ENCODE measurements around the gene SERPINH1.

The SERPINH1 gene

DNA sequence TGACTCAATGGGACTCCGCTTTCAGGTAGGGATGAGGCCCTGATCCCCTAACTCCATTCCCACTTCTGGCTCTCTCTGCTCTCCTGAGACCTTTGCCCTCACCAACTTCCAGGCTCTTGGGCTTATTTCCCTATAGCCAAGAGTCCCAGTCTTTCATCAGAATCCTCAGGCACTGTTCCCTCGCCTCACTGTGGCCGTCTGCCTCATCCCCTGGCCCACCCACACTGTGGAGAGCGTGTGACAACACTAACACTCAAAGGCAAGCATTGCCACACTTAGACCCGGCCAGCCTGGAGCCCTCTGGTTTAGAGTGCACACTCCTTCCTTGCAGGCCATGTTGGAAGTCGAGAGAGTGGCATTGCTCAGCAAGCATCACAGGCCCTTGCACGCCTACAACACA is 27.0 kb downstream of the SERPINH1 start:
- no peak for TF ChIP-seq CTCF (IDR thresholded peaks at IDR 0.05; ENCODE audit: low read depth, low read length)
- DNase-seq (ENCODE audit: low read depth in 2 of 2): no peak
- H3K4me3 ChIP-seq (replicated peaks in 1 of 2; ENCODE audit: low read depth in 2 of 2, low read length in 2 of 2): no peak overlapping the region

GRCh38 chr11:75589933-75590332 is 27.9 kb downstream of the SERPINH1 start:
- no peak for TF ChIP-seq CTCF (IDR thresholded peaks at IDR 0.05; ENCODE audit: low read depth, low read length)
- DNase-seq (ENCODE audit: low read depth in 2 of 2): no peak

DNA sequence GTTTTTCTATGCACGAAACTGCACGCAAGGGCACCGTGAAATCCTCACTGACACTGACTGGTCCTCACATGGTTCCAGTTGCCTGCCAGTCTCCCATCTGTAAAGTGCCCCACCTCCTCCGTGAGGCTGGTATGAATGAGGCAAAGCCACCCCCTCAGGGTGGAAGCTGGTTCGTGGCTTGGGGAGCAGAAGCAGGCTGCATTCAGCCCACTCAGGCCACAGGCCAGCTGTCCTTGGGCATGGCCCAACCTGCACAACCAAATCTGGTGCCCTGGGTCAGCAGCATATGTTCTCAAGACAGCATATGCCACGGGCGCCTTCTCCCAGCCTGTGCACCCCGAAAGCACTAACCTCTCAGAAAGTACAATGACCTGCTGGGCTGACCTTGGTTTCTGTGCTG is 29.3 kb downstream of the SERPINH1 start:
- no peak for TF ChIP-seq CTCF (IDR thresholded peaks at IDR 0.05; ENCODE audit: low read depth, low read length)
- no peak for DNase-seq (ENCODE audit: low read depth in 2 of 2)
- no peak overlapping the region for H3K4me3 ChIP-seq (replicated peaks in 1 of 2; ENCODE audit: low read depth in 2 of 2, low read length in 2 of 2)

More at GRCh38 chr11:75589933-75590332, 27.9 kb downstream of the SERPINH1 start:
- no peak overlapping the region for H3K4me3 ChIP-seq (replicated peaks in 1 of 2; ENCODE audit: low read depth in 2 of 2, low read length in 2 of 2)

DNA sequence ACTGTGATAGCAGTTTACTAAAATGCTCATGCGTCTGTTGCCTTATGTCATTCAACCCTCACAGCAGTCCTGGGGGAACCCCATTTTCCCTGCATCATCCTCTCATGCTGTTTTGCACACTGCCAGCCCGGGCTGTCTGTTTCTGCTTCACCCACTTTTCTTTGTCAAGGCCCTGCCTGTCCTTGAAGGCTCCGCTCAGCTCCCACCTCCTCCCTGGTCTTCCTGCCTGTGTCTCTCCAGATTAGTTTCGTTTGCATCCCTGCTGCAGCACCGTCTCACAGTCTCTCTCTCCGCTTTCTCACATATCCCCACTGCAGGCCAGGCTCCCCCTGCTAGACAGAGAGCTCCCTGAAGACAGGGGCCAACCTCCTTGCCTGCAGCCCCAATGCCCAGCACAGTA is 29.9 kb downstream of the SERPINH1 start:
- DNase-seq (ENCODE audit: low read depth in 2 of 2): no peak
- TF ChIP-seq CTCF (IDR thresholded peaks at IDR 0.05; ENCODE audit: low read depth, low read length): no peak
- H3K4me3 ChIP-seq (replicated peaks in 1 of 2; ENCODE audit: low read depth in 2 of 2, low read length in 2 of 2): no peak overlapping the region

GRCh38 chr11:75592715-75593114 is 30.7 kb downstream of the SERPINH1 start:
- DNase-seq (ENCODE audit: low read depth in 2 of 2): no peak
- no peak overlapping the region for H3K4me3 ChIP-seq (replicated peaks in 1 of 2; ENCODE audit: low read depth in 2 of 2, low read length in 2 of 2)
- no peak for TF ChIP-seq CTCF (IDR thresholded peaks at IDR 0.05; ENCODE audit: low read depth, low read length)

DNA sequence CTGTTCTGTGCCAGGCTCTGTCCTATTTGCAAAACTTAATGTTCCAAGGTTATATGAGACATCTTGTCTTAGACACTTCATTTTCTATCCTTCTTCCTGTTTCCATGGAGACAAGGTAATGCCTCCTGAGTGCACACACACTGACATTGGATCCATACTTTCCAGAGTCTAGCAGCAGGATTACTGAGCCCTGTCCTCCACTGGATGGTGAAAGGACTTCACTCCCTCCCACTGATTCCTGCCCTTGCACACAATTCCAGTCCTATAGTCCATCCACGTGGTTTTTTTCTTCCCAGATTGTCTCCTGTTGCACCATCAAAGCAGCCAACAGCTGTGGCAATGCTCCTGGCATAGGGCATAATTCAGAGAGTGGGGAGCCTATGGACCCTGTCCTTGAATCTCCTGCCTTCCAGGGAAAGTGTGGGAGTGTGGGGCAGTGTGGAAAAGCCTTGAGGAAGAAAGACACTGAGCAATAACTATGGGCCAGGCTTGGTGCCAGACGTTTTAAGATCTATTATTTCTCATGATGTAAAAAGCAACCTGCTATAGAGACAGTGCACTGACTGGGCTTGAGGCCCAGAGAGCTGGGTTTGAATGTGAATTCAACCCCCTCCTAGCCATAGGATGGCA is 31.3 kb downstream of the SERPINH1 start:
- H3K4me3 ChIP-seq (replicated peaks in 1 of 2; ENCODE audit: low read depth in 2 of 2, low read length in 2 of 2): no peak overlapping the region
- DNase-seq (ENCODE audit: low read depth in 2 of 2): peak in 1 of 2 donors; percentile 34
- no peak for TF ChIP-seq CTCF (IDR thresholded peaks at IDR 0.05; ENCODE audit: low read depth, low read length)

GRCh38 chr11:75594211-75594610 is 32.2 kb downstream of the SERPINH1 start:
- no peak for DNase-seq (ENCODE audit: low read depth in 2 of 2)
- TF ChIP-seq CTCF (IDR thresholded peaks at IDR 0.05; ENCODE audit: low read depth, low read length): no peak
- no peak overlapping the region for H3K4me3 ChIP-seq (replicated peaks in 1 of 2; ENCODE audit: low read depth in 2 of 2, low read length in 2 of 2)
